ENCODE data around the gene HLA-A. TPM values are rescaled to one million over a fixed set of nuclear protein-coding genes. Genes with fewer than 3 reads are reported as not detected.
"Not testable (repeated sequence)": the region's sequence is repeated elsewhere in the genome, so short reads cannot be mapped to it uniquely, and the experiment has no call there.

Gene HLA-A
- total and polyA plus RNA-seq, 7 experiments from 2014 or later: 1,540 to 3,318 (median 1,985) TPM

DNA sequence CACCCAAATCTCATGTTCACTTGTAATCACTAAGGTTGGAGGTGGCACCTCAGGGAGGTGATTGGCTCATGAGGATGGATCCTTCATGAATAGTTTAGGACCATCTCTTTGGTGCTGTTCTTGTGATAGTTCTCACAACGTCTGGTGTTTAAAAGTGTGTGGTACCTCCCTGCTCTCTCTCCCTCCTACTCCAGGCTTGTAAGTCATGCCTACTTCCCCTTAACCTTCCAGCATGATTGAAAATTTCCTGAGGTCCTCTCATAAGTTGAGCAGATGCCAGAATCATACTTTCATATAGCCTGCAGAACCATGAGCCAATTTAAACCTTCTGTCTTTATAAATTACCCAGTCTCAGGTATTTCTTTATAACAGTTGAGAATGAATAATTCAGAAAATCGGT lies 16.6 kb downstream of the HLA-A start:
- Histone ChIP-seq H3K27me3 (ENCODE audit: control insufficient read depth in 2 of 2, insufficient read depth in 2 of 2, low read length in 2 of 2) (no peaks in the 10 kb centered on the region), H3K9me3 (ENCODE audit: control insufficient read depth in 2 of 3, low read length in 3 of 3) (no peaks in the 10 kb centered on the region), H3K4me3 (ENCODE audit: low read length) (no peak overlapping the region), H3K27ac (ENCODE audit: low read depth, low read length) (no peak overlapping the region), H3K36me3 (ENCODE audit: control insufficient read depth in 2 of 3, insufficient read depth in 3 of 3, low read length in 3 of 3) (no peaks in the 10 kb centered on the region), H3K4me1 (ENCODE audit: control insufficient read depth in 2 of 2, insufficient read depth in 2 of 2, low read length in 2 of 2) (no peaks in the 10 kb centered on the region)
- ATAC-seq: no peak
- intact Hi-C loops (cut with micrococcal nuclease): loop anchor here in 1 of 2 donors (1.0 kb wide), 1 partner anchor 9 kb away; no protein-coding TSS in a partner anchor
- Mint-ChIP-seq H3K9me3 (no peaks in the 10 kb centered on the region), H3K27me3 (peaks cover 0 to 2% (median 0%) of the 10 kb centered on the region in 5 donors), H3K36me3 (peaks cover 0 to 10% (median 0%) of the 10 kb centered on the region in 5 donors), H3K4me3 (no peak overlapping the region), H3K4me1 (peaks cover 0 to 28% (median 14%) of the 10 kb centered on the region in 7 donors), H3K27ac (peak overlapping the region in 1 of 9 donors; percentile 70)
- ChIA-PET POLR2A (interaction anchor here (13.7 kb wide), 1 partner anchor 10 kb away, joined by 251 read pairs; no protein-coding TSS in a partner anchor), CTCF (no interaction called here)
- no peak for DNase-seq

DNA sequence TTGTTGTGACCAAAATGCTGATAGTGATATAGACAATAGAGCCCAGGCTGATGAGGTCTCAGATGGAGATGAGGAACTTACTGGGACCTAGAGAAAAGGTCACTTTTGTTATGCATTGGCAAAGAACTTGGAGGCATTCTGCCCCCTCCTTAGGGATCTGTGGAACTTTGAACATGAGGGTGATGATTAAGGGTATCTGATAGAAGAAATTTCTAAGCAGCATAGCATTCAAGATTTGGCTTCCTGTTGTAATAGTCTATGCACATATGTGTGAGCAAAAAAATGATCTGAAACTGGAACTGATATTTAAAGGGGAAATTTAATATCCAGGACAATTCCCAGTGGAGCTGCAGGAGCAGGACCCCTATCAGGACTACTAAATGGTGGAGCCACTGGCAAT lies 17.1 kb downstream of the HLA-A start:
- H3K27me3 ChIP-seq (ENCODE audit: control insufficient read depth in 2 of 2, insufficient read depth in 2 of 2, low read length in 2 of 2): no peaks in the 10 kb centered on the region
- Mint-ChIP-seq H3K27ac (no peak overlapping the region), H3K27me3 (peaks cover 0 to 2% (median 0%) of the 10 kb centered on the region in 5 donors), H3K4me3 (no peak overlapping the region), H3K9me3 (no peaks in the 10 kb centered on the region), H3K36me3 (peaks cover 0 to 8% (median 0%) of the 10 kb centered on the region in 5 donors), H3K4me1 (peaks cover 4 to 33% (median 19%) of the 10 kb centered on the region in 7 donors)
- no peak for ATAC-seq
- intact Hi-C loops (cut with micrococcal nuclease): loop anchor here in 1 of 2 donors (1.0 kb wide), 1 partner anchor 9 kb away; no protein-coding TSS in a partner anchor
- ChIA-PET CTCF (interaction anchor here (1.1 kb wide), 1 partner anchor 15 kb away, joined by 4 read pairs; no protein-coding TSS in a partner anchor), POLR2A (interaction anchor here (1.2 to 13.7 kb wide), 3 partner anchors 11 to 32 kb away, joined by 3 to 251 read pairs (median 6); no protein-coding TSS in a partner anchor)
- peaks cover 3% of the 10 kb centered on the region in 2 donors for H3K4me1 ChIP-seq (ENCODE audit: control insufficient read depth in 2 of 2, insufficient read depth in 2 of 2, low read length in 2 of 2)
- H3K36me3 ChIP-seq (ENCODE audit: control insufficient read depth in 2 of 3, insufficient read depth in 3 of 3, low read length in 3 of 3): no peaks in the 10 kb centered on the region
- no peak overlapping the region for H3K4me3 ChIP-seq (ENCODE audit: low read length)
- H3K27ac ChIP-seq (ENCODE audit: low read depth, low read length): no peak overlapping the region
- H3K9me3 ChIP-seq (ENCODE audit: control insufficient read depth in 2 of 3, low read length in 3 of 3): no peaks in the 10 kb centered on the region
- DNase-seq: no peak

DNA sequence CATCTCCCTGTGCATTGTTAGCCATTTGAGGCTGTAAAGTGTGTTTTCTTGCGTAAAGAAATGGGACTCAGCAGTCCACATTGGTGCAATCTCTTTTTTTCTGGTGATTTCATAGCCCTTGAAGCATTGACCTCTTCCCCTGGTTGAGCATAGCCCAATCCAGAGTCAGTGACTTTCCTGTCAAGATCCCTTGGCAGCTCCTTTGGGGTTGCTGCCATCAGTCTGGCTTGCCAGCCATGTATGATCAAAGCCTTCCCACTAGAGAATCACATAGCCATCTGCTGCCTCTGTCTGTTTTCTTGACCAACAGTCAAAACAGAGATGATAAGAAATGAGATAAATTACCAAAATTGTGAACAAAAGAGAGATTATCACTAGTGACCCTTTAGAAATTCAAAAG lies 19.6 kb downstream of the HLA-A start:
- H3K4me1 Mint-ChIP-seq: peaks cover 25 to 51% (median 42%) of the 10 kb centered on the region in 7 donors
- intact Hi-C loops (cut with micrococcal nuclease): no loop called here
- no peaks in the 10 kb centered on the region for H3K9me3 Mint-ChIP-seq
- Histone ChIP-seq H3K36me3 (ENCODE audit: control insufficient read depth in 2 of 3, insufficient read depth in 3 of 3, low read length in 3 of 3) (no peaks in the 10 kb centered on the region), H3K27ac (ENCODE audit: low read depth, low read length) (no peak overlapping the region), H3K4me3 (ENCODE audit: low read length) (no peak overlapping the region), H3K27me3 (ENCODE audit: control insufficient read depth in 2 of 2, insufficient read depth in 2 of 2, low read length in 2 of 2) (no peaks in the 10 kb centered on the region), H3K4me1 (ENCODE audit: control insufficient read depth in 2 of 2, insufficient read depth in 2 of 2, low read length in 2 of 2) (peaks cover 22 to 24% of the 10 kb centered on the region in 2 donors), H3K9me3 (ENCODE audit: control insufficient read depth in 2 of 3, low read length in 3 of 3) (no peaks in the 10 kb centered on the region)
- peaks cover 0 to 13% (median 0%) of the 10 kb centered on the region in 5 donors for H3K36me3 Mint-ChIP-seq
- ChIA-PET POLR2A (interaction anchor here (1.1 to 13.7 kb wide), 4 partner anchors 13 to 33 kb away, joined by 3 to 251 read pairs (median 4); partner anchors contain the start of gene HLA-A), CTCF (no interaction called here)
- H3K27me3 Mint-ChIP-seq: peaks cover 0 to 2% (median 0%) of the 10 kb centered on the region in 5 donors
- H3K4me3 Mint-ChIP-seq: no peak overlapping the region
- DNase-seq: no peak
- peak overlapping the region in 2 of 9 donors; percentile 53 to 75 for H3K27ac Mint-ChIP-seq
- no peak for ATAC-seq

DNA sequence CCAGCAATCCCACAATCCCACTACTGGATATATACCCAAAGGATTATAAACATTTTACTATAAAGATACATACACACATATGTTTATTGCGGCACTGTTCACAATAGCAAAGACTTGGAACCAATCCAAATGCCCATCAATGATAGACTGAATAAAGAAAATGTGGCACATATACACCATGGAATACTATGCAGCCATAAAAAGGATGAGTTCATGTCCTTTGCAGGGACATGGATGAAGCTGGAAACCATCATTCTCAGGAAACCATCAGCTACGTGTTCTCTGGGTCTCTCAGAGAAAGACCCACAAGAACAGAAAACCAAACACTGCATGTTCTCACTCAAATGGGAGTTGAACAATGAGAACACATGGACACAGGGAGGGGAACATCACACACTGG lies 21.4 kb downstream of the HLA-A start:
- DNase-seq; H3K27me3 Mint-ChIP-seq; H3K36me3 ChIP-seq (ENCODE audit: control insufficient read depth in 2 of 3, insufficient read depth in 3 of 3, low read length in 3 of 3); H3K9me3 ChIP-seq (ENCODE audit: control insufficient read depth in 2 of 3, low read length in 3 of 3); ATAC-seq; H3K9me3 Mint-ChIP-seq; H3K27me3 ChIP-seq (ENCODE audit: control insufficient read depth in 2 of 2, insufficient read depth in 2 of 2, low read length in 2 of 2); H3K27ac ChIP-seq (ENCODE audit: low read depth, low read length); H3K4me3 ChIP-seq (ENCODE audit: low read length): not testable (repeated sequence)
- peak overlapping the region in 5 of 9 donors; percentile 23 to 87 (median 65) for H3K27ac Mint-ChIP-seq
- POLR2A ChIA-PET: interaction anchor here (1.0 to 13.7 kb wide), 7 partner anchors 8 to 322 kb away, joined by 3 to 251 read pairs (median 23); no protein-coding TSS in a partner anchor
- CTCF ChIA-PET: interaction anchor here (0.5 kb wide), 1 partner anchor 314 kb away, joined by 3 read pairs; no protein-coding TSS in a partner anchor
- H3K36me3 Mint-ChIP-seq: peaks cover 0 to 13% (median 0%) of the 10 kb centered on the region in 5 donors
- peak overlapping the region in 1 of 10 donors; percentile 53 for H3K4me3 Mint-ChIP-seq
- H3K4me1 Mint-ChIP-seq: peaks cover 32 to 58% (median 46%) of the 10 kb centered on the region in 7 donors
- peaks cover 22 to 30% of the 10 kb centered on the region in 2 donors for H3K4me1 ChIP-seq (ENCODE audit: control insufficient read depth in 2 of 2, insufficient read depth in 2 of 2, low read length in 2 of 2)
- intact Hi-C loops (cut with micrococcal nuclease): loop anchor here (1.0 to 2.0 kb wide), 3 partner anchors 11 to 97 kb away; partner anchors contain the start of gene POLR1H (in 1 of the 2)

DNA sequence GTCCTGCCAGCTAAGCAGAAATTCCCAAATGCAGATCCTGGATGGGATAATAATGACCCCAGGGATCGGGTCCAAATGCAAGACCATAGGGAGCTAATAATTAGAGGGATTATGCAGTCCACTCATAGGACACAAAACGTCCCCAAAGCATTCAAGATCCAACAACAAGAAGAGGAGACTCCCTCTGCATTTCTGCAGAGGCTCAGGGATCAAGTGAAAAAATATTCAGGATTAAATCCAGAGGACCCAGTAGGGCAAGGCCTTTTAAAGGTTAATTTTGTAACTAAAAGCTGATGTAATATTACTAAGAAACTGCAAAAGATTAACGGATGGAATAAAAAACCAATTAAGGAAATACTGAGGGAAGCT lies 22.2 kb downstream of the HLA-A start:
- Histone ChIP-seq H3K4me3 (ENCODE audit: low read length) (no peak overlapping the region), H3K4me1 (ENCODE audit: control insufficient read depth in 2 of 2, insufficient read depth in 2 of 2, low read length in 2 of 2) (peaks cover 22 to 30% of the 10 kb centered on the region in 2 donors), H3K36me3 (ENCODE audit: control insufficient read depth in 2 of 3, insufficient read depth in 3 of 3, low read length in 3 of 3) (no peaks in the 10 kb centered on the region), H3K27me3 (ENCODE audit: control insufficient read depth in 2 of 2, insufficient read depth in 2 of 2, low read length in 2 of 2) (no peaks in the 10 kb centered on the region), H3K27ac (ENCODE audit: low read depth, low read length) (peak overlapping the region; percentile 46), H3K9me3 (ENCODE audit: control insufficient read depth in 2 of 3, low read length in 3 of 3) (no peaks in the 10 kb centered on the region)
- Mint-ChIP-seq H3K9me3 (no peaks in the 10 kb centered on the region), H3K27me3 (peaks cover 0 to 2% (median 0%) of the 10 kb centered on the region in 5 donors), H3K4me3 (peak overlapping the region; percentile 73 to 96 (median 84)), H3K36me3 (peaks cover 0 to 13% (median 0%) of the 10 kb centered on the region in 5 donors), H3K27ac (peak overlapping the region; percentile 77 to 94 (median 90)), H3K4me1 (peaks cover 32 to 51% (median 46%) of the 10 kb centered on the region in 7 donors)
- intact Hi-C loops (cut with micrococcal nuclease): loop anchor here (1.0 to 2.0 kb wide), 3 partner anchors 12 to 96 kb away; partner anchors contain the start of gene POLR1H (in 1 of the 2)
- no peak for DNase-seq
- no peak for ATAC-seq
- CTCF ChIA-PET: interaction anchor here (0.9 to 2.5 kb wide), 3 partner anchors 11 to 112 kb away, joined by 3 to 7 read pairs (median 6); no protein-coding TSS in a partner anchor
- POLR2A ChIA-PET: interaction anchor here (0.7 to 13.7 kb wide), 27 partner anchors 9 to 1498 kb away, joined by 3 to 251 read pairs (median 5); partner anchors contain the start of genes HLA-A, MDC1, POLR1H and PPP1R11

DNA sequence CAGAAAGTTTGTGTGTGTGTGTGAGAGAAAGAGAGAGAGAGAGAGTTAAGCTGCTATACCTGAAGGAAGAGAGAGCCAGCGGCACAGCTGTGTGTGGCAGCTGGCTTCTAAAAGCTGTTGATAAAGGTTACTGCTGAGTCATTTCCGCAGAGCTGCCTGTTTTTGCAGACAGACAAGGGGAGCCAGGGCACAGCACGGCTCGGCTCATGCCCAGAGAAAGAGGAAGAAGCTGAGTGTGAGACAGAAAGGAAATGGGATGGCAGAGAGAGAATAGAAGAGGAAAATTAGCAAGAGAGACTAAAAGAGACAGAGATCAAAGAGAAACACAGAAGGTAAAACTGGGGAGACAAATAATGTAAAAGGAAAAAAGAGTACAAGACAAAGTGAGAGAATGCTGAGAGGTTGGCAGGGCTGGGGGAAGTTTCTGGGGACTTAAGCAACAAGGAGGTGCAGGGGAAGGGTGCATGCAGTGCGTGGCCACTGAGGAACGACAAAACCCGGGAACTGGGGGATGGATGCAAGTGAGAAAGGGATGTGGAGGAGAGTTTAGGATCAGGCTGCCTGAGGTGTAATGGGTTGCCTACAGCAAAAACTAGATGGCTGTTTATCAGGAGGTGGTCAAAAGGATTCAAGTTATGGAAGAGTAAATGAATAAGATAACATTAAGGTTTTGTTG lies 22.7 kb downstream of the HLA-A start:
- ATAC-seq (peak; percentile 97), DNase-seq (peak in 8 of 9 donors; percentile 55 to 89 (median 82))
- Histone ChIP-seq H3K27ac (ENCODE audit: low read depth, low read length) (peak overlapping the region; percentile 52), H3K9me3 (ENCODE audit: control insufficient read depth in 2 of 3, low read length in 3 of 3) (no peaks in the 10 kb centered on the region), H3K36me3 (ENCODE audit: control insufficient read depth in 2 of 3, insufficient read depth in 3 of 3, low read length in 3 of 3) (no peaks in the 10 kb centered on the region), H3K27me3 (ENCODE audit: control insufficient read depth in 2 of 2, insufficient read depth in 2 of 2, low read length in 2 of 2) (no peaks in the 10 kb centered on the region), H3K4me3 (ENCODE audit: low read length) (peak overlapping the region; percentile 52), H3K4me1 (ENCODE audit: control insufficient read depth in 2 of 2, insufficient read depth in 2 of 2, low read length in 2 of 2) (peaks cover 22 to 30% of the 10 kb centered on the region in 2 donors)
- Mint-ChIP-seq H3K4me3 (peak overlapping the region; percentile 73 to 96 (median 84)), H3K27me3 (peaks cover 0 to 2% (median 0%) of the 10 kb centered on the region in 5 donors), H3K9me3 (no peaks in the 10 kb centered on the region), H3K27ac (peak overlapping the region; percentile 77 to 94 (median 90)), H3K4me1 (peaks cover 32 to 51% (median 46%) of the 10 kb centered on the region in 7 donors), H3K36me3 (peaks cover 0 to 13% (median 0%) of the 10 kb centered on the region in 5 donors)
- ChIA-PET POLR2A (interaction anchor here (0.7 to 13.7 kb wide), 34 partner anchors 10 to 1497 kb away, joined by 3 to 251 read pairs (median 4); partner anchors contain the start of genes HLA-A, MDC1, POLR1H and PPP1R11), CTCF (interaction anchor here (0.8 to 5.4 kb wide), 6 partner anchors 9 to 239 kb away, joined by 3 to 51 read pairs (median 5); no protein-coding TSS in a partner anchor)
- intact Hi-C loops (cut with micrococcal nuclease): loop anchor here (1.0 to 5.0 kb wide), 13 partner anchors 11 to 313 kb away; partner anchors contain the start of genes HLA-A (in 2 of the 2) and POLR1H (in 1 of the 2)
